Fibroblast of skin of abdomen (primary cell): Measurements from ENCODE around the gene PAN3.

Source experiments
- DNase-seq: peaks from one replicate; pipeline ENCODE4 v3.0.0-alpha.2; 2013

PAN3 gene

GRCh38 chr13:28219408-28220099 lies 81.2 kb downstream of the PAN3 start:
- no peak for DNase-seq

- DNase-seq, result peak; percentile 18
Measured at GRCh38 chr13:28220166-28220565, 81.8 kb downstream of the PAN3 start.

GRCh38 chr13:28229522-28230411 lies 91.4 kb downstream of the PAN3 start:
- no peak for DNase-seq

- DNase-seq, result no peak
Measured at GRCh38 chr13:28231642-28232041, 93.3 kb downstream of the PAN3 start.

GRCh38 chr13:28237944-28238343 lies 99.6 kb downstream of the PAN3 start:
- no peak for DNase-seq

- no peak for DNase-seq
Measured at GRCh38 chr13:28239374-28239773, 101.0 kb downstream of the PAN3 start.

- no peak for DNase-seq
Measured at GRCh38 chr13:28245465-28245864, 107.1 kb downstream of the PAN3 start.

- DNase-seq, result peak; percentile 2
Measured at GRCh38 chr13:28246891-28247290, 108.5 kb downstream of the PAN3 start.

GRCh38 chr13:28248080-28248479 lies 109.7 kb downstream of the PAN3 start:
- no peak for DNase-seq

- no peak for DNase-seq
Measured at GRCh38 chr13:28250542-28250941, 112.2 kb downstream of the PAN3 start.

GRCh38 chr13:28251466-28251865 lies 113.1 kb downstream of the PAN3 start:
- DNase-seq, result no peak

GRCh38 chr13:28252547-28252946 lies 114.2 kb downstream of the PAN3 start:
- DNase-seq, result no peak

GRCh38 chr13:28257305-28257704 lies 119.0 kb downstream of the PAN3 start:
- no peak for DNase-seq

- no peak for DNase-seq
Measured at GRCh38 chr13:28258417-28258816, 120.1 kb downstream of the PAN3 start.

GRCh38 chr13:28267497-28267896 lies 129.2 kb downstream of the PAN3 start:
- no peak for DNase-seq

- DNase-seq, result no peak
Measured at GRCh38 chr13:28268800-28269223, 130.5 kb downstream of the PAN3 start.

- no peak for DNase-seq
Measured at GRCh38 chr13:28271056-28271840, 132.9 kb downstream of the PAN3 start.

- no peak for DNase-seq
Measured at GRCh38 chr13:28273919-28274318, 135.6 kb downstream of the PAN3 start.

GRCh38 chr13:28282451-28282850 lies 144.1 kb downstream of the PAN3 start:
- DNase-seq, result no peak

- DNase-seq, result no peak
Measured at GRCh38 chr13:28283600-28283999, 145.3 kb downstream of the PAN3 start.

GRCh38 chr13:28286263-28286662 lies 147.9 kb downstream of the PAN3 start:
- DNase-seq, result no peak

- no peak for DNase-seq
Measured at GRCh38 chr13:28297341-28297740, 159.0 kb downstream of the PAN3 start.

- DNase-seq, result no peak
Measured at GRCh38 chr13:28299916-28300315, 161.6 kb downstream of the PAN3 start.
